Brain pericyte (primary cell): ENCODE measurements around the gene OBSCN.

ENCODE experiments used
- DNase-seq: peaks from one replicate; pipeline ENCODE4 v3.0.0-alpha.2; 2012; ENCODE audit warnings: low read depth, low spot score

The OBSCN gene

DNA sequence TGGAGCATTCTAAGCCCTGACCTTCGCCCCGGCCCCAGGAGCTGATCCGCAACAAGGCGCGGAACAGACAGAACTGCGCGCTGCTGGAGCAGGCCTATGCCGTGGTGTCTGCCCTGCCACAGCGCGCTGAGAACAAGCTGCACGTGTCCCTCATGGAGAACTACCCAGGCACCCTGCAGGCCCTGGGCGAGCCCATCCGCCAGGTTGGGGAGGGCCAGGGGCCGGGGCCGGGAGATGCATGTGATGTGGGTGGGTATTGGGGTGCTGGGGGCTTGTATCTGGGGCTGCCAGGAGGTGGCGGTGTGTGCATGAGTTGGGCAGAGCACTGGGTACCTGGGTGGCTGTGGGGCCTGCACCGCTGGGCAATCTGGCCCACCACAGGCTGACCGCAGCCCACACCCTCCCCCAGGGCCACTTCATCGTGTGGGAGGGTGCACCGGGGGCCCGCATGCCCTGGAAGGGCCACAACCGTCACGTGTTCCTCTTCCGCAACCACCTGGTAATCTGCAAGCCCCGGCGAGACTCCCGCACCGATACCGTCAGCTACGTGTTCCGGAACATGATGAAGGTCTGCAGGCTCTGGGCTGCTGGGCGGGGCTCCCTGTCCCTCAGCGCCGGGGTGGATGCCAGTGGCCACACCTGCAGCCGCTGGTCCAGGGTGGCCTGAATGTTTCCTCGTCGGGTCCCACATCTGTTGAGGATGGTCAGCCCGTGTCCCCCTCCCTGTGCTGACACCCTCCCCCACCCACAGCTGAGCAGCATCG lies 133.0 kb downstream of the OBSCN start:
- no peak for DNase-seq

DNA sequence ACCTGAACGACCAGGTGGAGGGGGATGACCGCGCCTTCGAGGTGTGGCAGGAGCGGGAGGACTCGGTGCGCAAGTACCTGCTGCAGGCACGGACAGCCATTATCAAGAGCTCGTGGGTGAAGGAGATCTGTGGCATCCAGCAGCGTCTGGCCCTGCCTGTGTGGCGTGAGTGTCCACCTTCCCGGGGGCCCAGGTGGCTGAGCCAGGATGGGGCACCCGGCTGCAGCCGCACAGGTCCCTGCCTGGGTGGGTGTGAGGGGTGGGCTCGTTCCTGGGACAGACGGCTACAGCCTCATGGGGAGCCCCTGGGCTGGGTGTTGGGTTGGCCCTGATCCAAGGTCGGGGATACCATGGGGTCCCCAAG lies 133.6 kb downstream of the OBSCN start:
- no peak for DNase-seq

DNA sequence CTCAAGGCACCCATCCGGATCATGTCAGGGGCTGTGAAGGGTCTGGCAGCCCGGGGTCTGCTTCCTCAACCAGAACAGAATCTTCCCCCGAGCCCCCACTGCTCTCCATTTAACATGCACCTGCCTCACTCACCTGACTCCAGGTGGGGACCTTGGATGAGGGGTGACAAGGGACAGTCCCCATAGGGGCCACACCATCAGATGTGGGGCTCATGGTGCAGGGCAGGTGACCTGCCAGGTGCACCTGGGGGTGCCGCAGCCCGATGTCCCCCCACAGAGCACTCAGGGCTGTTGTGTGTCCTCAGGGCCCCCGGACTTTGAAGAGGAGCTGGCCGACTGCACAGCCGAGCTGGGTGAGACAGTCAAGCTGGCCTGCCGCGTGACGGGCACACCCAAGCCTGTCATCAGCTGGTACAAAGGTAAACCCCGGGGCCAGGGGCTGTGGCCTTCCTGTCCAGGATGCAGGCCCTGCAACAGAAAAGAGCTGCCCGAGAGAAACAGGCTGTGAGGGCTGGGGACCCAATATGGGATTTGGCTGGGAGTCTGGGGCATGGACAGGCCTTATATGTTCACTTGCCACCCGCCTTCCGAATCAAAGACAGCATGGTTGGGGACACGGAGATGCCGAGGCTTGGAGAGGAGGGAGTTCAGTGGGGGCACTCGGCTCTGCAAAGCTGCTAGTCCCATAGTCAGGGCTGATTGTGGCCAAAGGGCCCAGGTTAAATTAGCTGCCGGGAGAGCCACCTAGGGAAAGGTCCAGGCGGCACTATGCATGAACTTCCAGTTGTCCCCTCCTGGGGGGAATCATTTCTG lies 134.2 kb downstream of the OBSCN start:
- no peak for DNase-seq

DNA sequence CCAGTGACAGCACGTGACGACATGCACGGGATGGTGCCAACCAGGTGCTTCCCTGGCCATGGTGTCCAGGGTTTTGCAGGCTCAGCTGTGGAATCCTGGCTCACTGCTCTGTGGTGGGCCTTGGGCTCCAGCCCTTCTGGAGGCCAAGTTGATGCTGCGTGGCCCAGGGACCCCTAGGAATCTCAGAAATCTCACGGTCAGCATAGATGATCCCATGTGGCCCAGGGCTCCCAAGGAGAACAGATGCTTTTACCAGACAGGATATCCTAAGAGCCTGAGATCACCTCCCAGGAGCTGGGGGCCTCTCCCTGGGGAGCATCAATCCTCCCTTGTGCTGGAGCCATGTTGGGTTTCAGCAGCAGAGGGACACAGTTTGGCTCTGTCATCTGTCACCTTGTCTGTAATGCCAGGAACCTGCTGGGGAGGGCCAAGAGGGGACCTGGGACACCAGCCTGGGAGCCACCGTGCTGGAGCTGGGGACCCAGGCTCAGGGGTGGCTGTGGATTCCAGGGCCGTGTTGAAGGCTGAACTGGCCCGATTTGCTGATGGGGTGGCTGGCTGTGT lies 134.9 kb downstream of the OBSCN start:
- DNase-seq: no peak

DNA sequence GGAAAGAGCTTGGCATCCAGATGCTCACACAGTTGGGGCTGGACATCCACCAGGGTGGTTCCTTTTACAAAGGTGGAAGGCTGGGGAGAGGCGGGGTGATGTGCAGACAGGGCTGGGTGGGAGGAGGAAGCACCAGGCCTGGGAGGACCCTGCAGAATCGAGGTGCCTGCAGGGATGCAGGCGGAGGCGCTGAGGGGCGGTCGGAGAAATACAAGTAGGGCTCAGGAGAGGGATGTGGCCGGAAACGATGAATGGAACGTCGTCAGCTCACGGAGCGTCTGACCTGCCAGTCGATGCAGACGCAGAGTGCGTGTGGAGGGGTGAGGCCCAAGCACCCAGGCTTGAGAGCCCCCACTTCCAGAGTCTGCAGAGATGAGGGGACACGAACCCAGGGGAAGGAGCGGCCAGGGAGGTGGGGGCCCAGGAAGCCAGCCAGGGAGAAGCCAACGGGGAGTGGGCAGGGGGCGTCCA lies 135.4 kb downstream of the OBSCN start:
- no peak for DNase-seq

DNA sequence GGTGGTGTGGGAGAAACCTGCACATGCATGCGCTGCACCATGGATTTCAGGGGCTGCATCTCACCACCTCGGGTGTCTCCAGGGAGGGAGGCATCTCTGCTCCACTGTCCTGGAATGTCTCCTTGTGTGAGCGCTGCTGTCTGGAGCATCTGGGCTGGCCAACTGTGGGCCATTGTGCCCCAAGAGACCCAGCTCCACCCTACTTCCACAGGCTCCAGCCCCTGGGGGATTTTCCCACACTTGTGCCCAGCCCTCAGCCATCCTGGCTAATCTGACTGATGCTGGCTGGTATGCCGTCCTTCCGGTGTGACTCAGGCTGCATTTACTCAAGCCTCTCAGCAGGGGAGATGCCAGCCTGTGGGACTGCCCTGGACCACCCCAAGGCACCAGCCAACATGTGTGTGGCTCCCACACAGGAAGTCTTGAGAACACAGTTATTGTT lies 136.8 kb downstream of the OBSCN start:
- DNase-seq: no peak

DNA sequence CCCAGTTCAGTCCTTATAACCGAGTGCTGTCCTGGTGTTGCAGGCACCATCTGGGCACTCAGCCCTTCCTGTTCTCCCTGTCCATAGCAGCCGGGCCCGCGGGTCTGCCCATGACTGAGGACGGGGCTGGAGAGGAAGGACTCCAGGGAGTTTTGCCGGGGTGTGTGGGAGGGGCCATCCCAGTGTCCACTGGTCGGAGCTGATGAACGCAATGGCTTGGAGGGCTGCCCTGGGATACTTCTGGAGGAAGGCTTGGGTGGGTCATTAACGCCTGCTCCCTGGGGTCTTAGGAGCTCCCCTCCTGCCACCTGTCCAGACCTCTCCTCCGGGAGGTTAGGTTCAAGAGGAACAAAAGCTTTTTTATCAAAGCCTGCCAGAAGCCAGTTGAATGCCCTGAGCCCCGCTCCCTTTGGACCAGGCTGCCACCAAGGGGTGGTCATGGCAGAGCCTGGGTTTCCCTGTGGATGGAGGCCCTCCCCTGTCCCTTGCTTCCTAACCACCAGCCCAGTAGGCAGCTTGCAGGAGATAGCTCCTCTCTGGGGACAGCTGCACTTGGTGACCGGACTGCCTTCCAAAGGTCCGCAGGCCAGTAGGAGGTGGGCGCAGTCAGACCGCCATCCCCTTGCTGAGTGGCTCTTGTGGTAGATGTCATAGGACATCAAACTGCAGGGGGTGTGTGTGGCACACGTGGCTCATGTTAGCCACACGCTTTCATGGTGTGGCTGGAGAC lies 137.5 kb downstream of the OBSCN start:
- no peak for DNase-seq

DNA sequence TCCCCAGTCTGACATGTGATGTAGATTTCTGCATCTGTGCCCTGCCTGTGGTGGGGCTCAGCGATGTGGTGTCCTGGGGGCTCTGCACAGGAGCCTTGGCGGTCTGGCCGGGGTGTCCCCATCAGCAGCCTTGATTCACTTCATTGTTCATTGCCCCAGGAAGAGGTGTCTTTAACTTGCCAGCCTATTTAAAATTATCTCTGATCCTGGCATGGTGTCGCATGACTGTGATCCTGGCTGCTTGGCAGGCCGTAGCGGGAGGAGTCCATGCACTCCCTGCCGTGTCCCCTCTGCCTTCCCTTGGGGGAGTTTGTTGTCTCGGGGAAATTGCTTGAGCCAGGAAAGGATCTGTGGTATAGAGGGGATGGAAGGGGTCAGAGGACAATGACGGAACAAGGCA lies 138.9 kb downstream of the OBSCN start:
- DNase-seq: no peak

DNA sequence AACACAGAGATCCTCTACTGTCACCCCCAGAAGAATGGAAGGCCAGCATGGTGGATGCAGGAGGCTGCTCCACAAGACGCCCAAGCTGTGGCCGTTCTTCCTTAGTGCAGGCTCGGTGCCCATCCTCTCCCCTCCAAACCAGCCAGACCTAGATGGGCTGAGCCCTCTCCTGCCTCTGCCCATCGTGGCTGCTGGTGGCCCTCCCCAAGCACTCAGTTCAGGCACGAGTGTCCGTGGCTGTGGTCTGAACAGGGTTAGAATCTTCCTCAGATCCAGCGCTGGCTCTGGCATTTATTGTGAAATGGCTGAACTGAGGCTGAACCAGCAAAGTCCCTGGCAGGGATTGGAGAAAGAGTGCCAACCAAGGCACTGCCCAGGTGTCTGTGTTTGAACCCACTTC lies 139.3 kb downstream of the OBSCN start:
- no peak for DNase-seq

DNA sequence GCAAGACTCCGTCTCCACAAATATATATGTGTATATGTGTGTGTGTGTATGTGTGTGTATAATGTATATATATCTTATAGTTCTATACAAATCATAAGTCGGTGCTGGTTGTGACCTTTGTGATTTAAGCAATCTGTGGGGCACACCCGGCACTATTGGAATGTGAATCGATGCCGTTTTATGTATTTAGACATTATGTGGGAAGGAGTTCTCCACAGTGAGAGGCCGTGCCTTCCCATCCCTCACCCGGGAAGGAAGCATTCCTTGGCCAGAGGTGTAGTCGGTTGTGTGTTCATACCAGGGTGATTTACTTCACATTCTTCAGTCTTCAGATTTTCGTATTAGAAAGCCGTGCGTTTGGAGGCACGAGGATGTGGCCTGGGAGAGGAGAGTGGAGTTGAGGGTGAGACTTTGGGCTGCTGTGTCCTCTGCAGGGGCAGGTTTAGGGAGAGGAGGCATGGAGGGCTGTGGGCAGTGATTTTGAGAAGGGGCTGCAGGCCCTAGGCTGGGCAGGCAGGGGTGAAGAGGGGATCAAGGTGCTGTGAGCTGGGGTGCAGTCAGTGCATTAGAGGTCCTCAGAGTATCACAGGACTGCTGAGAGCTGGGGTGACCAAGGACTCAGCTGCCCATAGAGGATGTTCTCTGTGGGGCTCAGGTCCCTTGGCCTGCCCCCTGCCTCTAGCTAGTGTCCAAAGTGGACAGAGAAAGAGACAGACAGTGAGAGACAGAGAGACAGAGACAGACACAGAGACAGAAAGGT lies 141.0 kb downstream of the OBSCN start:
- DNase-seq: no peak

DNA sequence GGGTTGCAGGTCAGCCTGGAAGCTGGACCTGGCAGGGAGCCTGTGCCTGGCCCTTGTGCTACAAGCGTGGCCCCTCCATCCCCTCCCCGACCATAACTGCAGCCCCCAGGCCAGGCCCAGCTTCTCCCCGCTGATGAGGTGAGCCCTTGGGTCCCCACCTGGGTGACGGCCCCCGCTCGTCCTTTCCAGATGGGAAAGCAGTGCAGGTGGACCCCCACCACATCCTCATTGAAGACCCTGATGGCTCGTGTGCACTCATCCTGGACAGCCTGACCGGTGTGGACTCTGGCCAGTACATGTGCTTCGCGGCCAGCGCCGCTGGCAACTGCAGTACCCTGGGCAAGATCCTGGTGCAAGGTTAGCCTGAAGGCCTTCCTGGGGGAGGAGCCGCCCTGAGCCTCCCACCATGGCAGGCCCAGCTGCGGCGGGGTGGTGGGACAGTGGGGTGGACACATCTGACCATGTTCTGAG lies 141.9 kb downstream of the OBSCN start:
- DNase-seq: no peak

DNA sequence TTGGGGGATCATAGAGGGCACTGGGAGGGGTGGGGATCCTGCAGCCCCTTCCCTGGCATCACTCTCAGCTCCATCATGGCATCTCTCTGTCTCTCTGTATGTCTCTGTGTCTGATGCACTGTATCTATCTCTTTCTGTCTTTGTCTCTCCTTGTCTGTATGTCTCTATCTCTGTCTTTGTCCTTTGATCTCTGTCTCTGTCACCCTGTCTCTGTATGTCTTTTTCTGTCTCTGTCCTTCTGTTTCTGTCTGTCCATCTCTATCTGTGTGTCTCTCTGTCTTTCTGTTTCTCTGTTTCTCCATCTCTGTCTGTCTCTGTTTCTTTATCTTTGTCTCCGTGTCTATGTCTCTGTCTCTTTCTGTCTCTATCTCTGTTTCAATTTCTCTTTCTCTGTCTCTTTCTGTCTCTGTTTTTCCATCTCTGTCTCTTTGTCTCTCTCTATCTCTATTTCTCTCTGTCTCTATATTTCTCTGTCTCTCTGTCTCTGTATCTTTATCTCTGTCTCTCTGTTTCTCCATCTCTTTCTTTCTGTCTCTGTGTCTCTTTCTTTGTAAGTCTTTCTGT lies 142.4 kb downstream of the OBSCN start:
- DNase-seq: no peak

DNA sequence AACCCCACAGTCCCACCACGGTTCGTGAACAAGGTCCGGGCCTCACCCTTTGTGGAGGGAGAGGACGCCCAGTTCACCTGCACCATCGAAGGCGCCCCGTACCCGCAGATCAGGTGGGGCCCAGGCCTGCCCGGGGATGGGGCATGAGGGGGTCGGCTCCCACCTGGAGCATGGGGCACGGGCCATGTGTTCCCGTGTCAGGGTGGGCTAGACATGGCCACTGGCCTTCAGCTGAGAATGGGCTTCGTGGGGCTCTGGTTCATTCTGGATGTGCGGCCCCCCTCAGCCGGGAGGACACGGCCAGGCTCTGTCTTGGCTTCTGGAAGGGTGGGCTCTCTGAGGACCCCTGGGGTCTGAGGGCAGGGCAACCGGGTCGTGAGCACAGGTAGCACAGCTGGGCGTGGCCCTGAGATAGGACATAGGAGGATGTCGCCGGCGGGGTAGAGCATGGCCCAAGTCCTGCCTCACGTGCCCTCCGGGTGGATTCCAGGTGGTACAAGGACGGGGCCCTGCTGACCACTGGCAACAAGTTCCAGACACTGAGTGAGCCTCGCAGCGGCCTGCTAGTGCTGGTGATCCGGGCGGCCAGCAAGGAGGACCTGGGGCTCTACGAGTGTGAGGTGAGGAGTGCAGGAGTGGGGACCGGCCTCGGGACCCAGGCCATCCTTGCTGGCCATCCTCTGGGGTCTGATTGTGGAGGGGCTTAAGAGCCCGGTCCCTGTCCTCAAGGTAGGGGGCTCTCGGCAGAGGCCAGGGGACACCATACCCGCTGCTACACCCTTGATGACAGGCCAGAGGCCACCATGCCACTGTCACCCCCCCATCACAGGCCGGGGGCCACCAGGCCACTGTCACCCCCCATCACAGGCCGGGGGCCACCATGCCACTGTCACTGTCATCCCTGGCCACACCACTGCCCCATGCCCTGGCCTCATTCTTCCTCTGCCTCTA lies 143.3 kb downstream of the OBSCN start:
- no peak for DNase-seq

DNA sequence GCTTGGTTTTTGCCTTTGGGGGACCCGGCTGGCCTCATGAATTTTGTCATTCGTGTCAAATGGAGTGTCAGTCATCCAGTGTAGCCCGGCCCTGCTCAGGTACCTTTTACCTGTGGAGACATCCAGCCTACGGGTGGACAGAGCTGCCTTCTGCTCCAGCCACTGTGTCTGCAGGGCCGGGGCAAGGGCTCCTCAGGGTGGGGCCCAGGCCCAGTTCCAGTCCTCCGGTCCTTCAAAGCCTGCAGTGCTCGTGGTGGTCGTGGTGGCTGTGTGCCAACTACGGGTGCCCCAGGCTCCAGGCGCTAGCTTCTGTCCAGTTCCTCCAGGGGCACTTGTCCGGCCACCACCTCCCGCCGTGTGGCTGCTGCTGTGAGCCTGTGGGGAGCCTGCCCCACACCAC lies 144.0 kb downstream of the OBSCN start:
- DNase-seq: no peak

DNA sequence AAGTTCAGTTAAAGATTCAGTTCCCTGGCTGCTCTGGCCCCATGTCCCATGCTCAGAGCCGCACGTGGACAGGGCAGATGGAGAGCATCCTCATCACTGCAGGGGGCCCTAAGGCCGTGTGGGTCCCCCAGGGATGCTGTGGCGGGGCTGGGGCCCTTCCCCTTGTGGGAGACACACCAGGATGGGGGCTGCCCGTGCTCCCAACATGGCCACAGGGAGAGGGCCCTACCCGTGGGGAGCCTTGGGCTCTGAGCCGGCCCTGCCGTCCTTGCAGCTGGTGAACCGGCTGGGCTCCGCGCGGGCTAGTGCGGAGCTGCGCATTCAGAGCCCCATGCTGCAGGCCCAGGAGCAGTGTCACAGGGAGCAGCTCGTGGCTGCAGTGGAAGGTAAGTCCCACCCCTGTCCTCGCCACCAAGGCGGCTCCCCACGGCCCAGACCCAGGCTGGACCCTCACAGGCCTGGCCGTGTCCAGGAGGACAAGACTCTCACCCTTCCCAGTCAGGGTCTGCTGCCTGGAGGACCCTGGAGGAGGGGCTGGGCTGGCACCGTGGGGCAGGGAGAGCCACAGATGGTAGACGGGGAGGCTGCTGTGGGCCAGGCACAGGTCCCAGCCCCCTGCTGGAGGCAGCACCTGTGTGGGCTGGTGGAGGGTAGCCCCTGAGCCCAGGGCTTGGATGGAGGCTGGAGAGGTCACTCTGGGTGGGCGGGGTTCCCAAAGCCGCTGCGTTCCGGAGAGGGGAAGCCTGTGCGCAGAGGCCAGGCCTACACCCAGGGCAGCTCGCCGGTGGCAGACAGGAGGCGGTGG lies 145.0 kb downstream of the OBSCN start:
- no peak for DNase-seq

DNA sequence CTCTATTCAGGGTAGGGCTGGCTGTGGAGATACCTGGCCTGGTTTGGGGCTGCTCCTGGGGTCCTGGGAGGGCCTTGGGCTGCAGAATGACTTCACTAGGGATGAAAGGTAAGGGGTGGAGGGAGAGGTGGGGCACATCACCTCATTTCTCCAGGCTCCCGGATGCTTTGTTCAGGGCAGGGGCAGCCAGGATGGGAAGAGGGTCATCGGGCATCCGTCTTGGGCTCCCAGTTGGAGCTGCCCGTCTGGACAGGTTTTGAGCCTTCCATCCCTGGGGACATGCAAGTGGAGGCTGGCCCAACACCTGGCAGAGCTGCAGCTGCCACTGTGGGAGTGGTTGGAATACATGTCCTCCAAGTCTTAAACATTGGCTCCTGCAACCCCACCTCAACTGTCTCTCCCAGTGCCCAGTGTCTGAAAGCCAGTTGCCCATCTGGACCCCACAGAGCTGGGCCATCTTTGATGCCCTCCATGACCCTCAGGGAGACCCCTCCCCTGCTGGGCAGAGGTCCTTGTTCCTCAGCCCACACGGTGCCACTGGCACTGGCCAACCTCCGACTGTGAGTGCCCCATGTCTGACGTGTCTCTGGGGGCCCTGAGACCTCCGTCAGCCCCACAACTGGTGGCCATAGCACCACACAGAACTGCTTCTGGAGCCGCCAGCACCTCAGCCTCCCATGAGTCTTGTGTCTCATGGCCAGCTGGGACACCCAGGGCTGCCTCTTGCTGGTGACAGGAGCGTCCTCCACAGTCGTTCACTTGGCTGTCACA lies 145.9 kb downstream of the OBSCN start:
- no peak for DNase-seq

DNA sequence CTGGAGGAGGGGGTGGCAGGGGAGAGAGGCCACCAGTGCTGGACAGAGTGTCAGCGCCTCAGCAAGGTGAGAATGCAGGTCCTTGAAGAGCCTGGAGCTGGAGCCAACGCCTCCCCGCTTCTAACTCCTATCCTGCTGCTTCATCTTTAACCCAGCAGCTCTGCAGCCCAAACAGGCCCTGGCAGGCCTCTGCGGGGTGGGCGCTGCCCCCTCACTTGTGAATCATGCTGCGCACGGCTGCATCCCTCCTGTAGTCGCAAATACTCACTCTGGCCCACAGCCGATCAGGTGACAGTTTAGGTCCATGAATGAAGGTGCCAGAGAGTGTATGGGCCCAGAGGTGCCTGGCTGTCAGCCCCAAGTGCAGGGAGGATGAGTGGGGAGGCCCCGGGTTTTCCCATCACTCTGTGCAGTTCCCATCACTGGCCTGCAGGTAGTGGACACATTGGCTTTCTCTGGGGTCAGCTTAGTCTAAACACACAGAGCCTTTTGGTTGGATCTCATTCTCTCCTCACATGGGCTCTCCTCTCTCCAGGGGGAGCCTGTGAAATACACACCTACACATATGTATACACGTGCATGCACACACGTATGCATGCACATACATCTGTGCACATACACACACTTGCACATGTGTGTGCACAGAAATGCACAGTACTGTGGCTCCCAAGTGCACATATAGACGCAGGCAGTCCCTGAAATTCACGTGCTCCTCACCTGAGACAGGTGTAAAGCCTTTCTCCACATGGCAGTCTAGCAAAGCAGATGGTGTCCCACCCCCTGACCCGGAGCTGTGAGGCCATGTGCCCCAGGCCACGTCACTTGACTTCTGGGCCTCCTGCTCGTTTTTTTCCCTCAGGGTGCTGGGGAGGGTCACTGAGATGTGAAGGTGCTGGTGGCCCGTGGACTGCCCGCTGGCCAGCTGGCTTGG lies 146.8 kb downstream of the OBSCN start:
- DNase-seq: no peak
